Hepatocyte (in vitro differentiated cells): ENCODE data around the gene RPLP1. TPM values are rescaled to one million over a fixed set of nuclear protein-coding genes. Genes with fewer than 3 reads are reported as not detected.

ENCODE experiments used
- DNase-seq: peaks from one replicate; pipeline ENCODE4 v3.0.0-alpha.2; 2016; ENCODE audit warnings: low spot score
- H2AFZ ChIP-seq: fragments of 200-600 bp; sonication (generic); 2 replicates; pipeline ENCODE4 v1.6.0; 2016; ENCODE audit warnings: antibody characterized with exemption, mild to moderate bottlenecking
- H3K27ac ChIP-seq: fragments of 200-600 bp; sonication (generic); 2 replicates; pipeline ENCODE4 v1.5.1; 2016; ENCODE audit warnings: mild to moderate bottlenecking
- H3K27me3 ChIP-seq: fragments of 200-600 bp; sonication (generic); 2 replicates; pipeline ENCODE4 v1.6.1; 2016
- H3K36me3 ChIP-seq: fragments of 200-600 bp; sonication (generic); replicated peaks from 2 replicates; pipeline ENCODE4 v1.5.1; 2016; ENCODE audit warnings: low read depth; ENCODE audit not compliant: insufficient read depth
- H3K4me1 ChIP-seq: fragments of 200-600 bp; sonication (generic); 2 replicates; pipeline ENCODE4 v1.5.1; 2016; ENCODE audit warnings: mild to moderate bottlenecking, moderate library complexity; ENCODE audit not compliant: insufficient read depth
- H3K4me2 ChIP-seq: fragments of 200-600 bp; sonication (generic); 2 replicates; pipeline ENCODE4 v1.6.0; 2016
- H3K4me3 ChIP-seq: fragments of 200-600 bp; sonication (generic); 2 replicates; pipeline ENCODE4 v1.5.1; 2016; ENCODE audit warnings: mild to moderate bottlenecking
- H3K79me2 ChIP-seq: fragments of 200-600 bp; sonication (generic); 2 replicates; pipeline ENCODE4 v1.6.0; 2017; ENCODE audit warnings: mild to moderate bottlenecking
- H3K9me2 ChIP-seq: fragments of 200-600 bp; sonication (generic); replicated peaks from 2 replicates; pipeline ENCODE4 v1.6.0; 2017; ENCODE audit warnings: mild to moderate bottlenecking; ENCODE audit not compliant: insufficient read depth
- H3K9me3 ChIP-seq: fragments of 200-600 bp; sonication (generic); 2 replicates; pipeline ENCODE4 v1.5.1; 2016; ENCODE audit warnings: low read depth, mild to moderate bottlenecking
- H4K20me1 ChIP-seq: fragments of 200-600 bp; sonication (generic); 2 replicates; pipeline ENCODE4 v1.6.0; 2016; ENCODE audit warnings: mild to moderate bottlenecking; ENCODE audit not compliant: insufficient read depth, poor library complexity, severe bottlenecking
- EZH2 ChIP-seq: fragments of 200-600 bp; sonication (generic); IDR thresholded peaks from 2 replicates; pipeline ENCODE4 v1.6.1; 2016; ENCODE audit warnings: antibody characterized with exemption, mild to moderate bottlenecking, borderline replicate concordance
- EZH2phosphoT487 ChIP-seq: fragments of 200-600 bp; sonication (generic); IDR thresholded peaks from one replicate; pipeline ENCODE4 v1.6.1; 2018; ENCODE audit warnings: antibody characterized with exemption, mild to moderate bottlenecking, low read depth, moderate library complexity; ENCODE audit not compliant: unreplicated experiment, severe bottlenecking
- WGBS: methylation state at CpG from one replicate; pipeline ENCODE4 v1.1.6; 2016; ENCODE audit warnings: low lambda C conversion rate; ENCODE audit errors: missing lambda C conversion rate; 5-methylcytosine and 5-hydroxymethylcytosine counted together
- polyA plus RNA-seq: library from polyadenylated mRNA; unstranded; fragments of >200 nt; fragmentation: Nextera tagmentation; extraction: Ambion mirVana; gene quantifications from 2 replicates; pipeline ENCODE4 v1.2.1, GENCODE V29; 2016
- total RNA-seq: library from RNA; depleted of rRNA; stranded (reverse); fragments of >200 nt; gene quantifications from 2 replicates; pipeline ENCODE4 v1.2.3, GENCODE V29; 2014
- TF ChIP-seq, protein P1 (sequence below): fragments of 200-600 bp; sonication (generic); IDR thresholded peaks from 2 replicates; pipeline ENCODE4 v1.5.1; 2016; ENCODE audit warnings: antibody characterized with exemption, mild to moderate bottlenecking; ENCODE audit not compliant: poor library complexity

The RPLP1 gene
- total and polyA plus RNA-seq, 2 experiments from 2014 or later: 210 to 884 TPM

DNA sequence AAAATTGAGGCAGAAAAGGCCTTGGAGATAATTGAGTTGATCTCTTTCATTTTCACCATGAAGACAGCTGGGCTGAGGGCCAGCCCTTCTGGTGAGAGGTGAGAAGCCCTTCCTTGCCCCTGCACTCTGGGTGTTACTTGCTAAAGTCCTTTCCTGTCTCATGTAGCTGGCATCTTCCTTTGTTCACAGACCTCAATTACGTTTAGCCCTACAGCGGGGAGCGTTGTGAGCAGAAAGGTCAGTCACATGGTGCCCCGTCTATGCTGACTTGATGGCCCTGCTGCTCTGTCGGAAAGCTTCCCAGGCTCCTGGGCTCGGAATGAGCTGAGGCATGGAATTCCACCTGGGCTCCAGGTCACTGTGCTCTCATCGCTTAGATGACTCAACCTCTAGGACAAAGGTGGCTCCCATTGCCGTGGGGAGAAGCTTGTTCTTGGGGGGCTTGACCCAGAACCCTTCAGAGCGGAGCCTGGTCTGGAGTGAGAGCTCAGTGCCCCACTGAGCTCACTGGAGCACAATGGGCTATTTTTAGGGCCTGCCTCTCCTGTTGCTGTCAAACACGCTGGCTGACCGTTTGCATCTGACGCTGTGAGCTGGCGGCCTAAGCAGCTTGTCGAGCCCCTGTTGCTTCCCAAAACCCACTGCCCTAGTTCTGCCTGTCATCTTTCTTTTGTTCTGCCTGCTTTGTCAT lies 47.0 kb downstream of the RPLP1 start:
- Histone ChIP-seq H3K9me3 (no peaks in the 10 kb centered on the region), H2AFZ (no peak overlapping the region), H3K4me1 (no peaks in the 10 kb centered on the region), H3K79me2 (no peaks in the 10 kb centered on the region), H3K4me3 (no peak overlapping the region), H3K9me2 (no peaks in the 10 kb centered on the region), H3K27ac (no peak overlapping the region), H3K27me3 (no peaks in the 10 kb centered on the region), H3K4me2 (no peak overlapping the region), H4K20me1 (no peaks in the 10 kb centered on the region), H3K36me3 (no peaks in the 10 kb centered on the region)
- no peak for TF ChIP-seq EZH2phosphoT487
- TF ChIP-seq EZH2: no peak
- TF ChIP-seq, protein P1, sequence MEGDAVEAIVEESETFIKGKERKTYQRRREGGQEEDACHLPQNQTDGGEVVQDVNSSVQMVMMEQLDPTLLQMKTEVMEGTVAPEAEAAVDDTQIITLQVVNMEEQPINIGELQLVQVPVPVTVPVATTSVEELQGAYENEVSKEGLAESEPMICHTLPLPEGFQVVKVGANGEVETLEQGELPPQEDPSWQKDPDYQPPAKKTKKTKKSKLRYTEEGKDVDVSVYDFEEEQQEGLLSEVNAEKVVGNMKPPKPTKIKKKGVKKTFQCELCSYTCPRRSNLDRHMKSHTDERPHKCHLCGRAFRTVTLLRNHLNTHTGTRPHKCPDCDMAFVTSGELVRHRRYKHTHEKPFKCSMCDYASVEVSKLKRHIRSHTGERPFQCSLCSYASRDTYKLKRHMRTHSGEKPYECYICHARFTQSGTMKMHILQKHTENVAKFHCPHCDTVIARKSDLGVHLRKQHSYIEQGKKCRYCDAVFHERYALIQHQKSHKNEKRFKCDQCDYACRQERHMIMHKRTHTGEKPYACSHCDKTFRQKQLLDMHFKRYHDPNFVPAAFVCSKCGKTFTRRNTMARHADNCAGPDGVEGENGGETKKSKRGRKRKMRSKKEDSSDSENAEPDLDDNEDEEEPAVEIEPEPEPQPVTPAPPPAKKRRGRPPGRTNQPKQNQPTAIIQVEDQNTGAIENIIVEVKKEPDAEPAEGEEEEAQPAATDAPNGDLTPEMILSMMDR: no peak
- 85% methylated on average over 14 of the region's 14 CpGs for WGBS
- DNase-seq: no peak

GRCh38 chr15:69500339-69500738 lies 47.7 kb downstream of the RPLP1 start:
- Histone ChIP-seq H3K79me2 (no peaks in the 10 kb centered on the region), H3K36me3 (no peaks in the 10 kb centered on the region), H3K27ac (no peak overlapping the region), H3K9me3 (no peaks in the 10 kb centered on the region), H3K27me3 (no peaks in the 10 kb centered on the region), H3K4me2 (no peak overlapping the region), H3K4me3 (no peak overlapping the region), H4K20me1 (no peaks in the 10 kb centered on the region), H2AFZ (no peak overlapping the region), H3K9me2 (no peaks in the 10 kb centered on the region), H3K4me1 (no peaks in the 10 kb centered on the region)
- TF ChIP-seq EZH2 (no peak), EZH2phosphoT487 (no peak)
- TF ChIP-seq, protein P1: no peak
- 100% methylated on average over 1 of the region's 1 CpG for WGBS
- DNase-seq: no peak

- no peaks in the 10 kb centered on the region for H3K9me2 ChIP-seq
- H3K4me1 ChIP-seq: no peaks in the 10 kb centered on the region
- H2AFZ ChIP-seq: no peak overlapping the region
- H3K27me3 ChIP-seq: no peaks in the 10 kb centered on the region
- H3K4me3 ChIP-seq: no peak overlapping the region
- H3K36me3 ChIP-seq: no peaks in the 10 kb centered on the region
- DNase-seq: no peak
- no peak overlapping the region for H3K27ac ChIP-seq
- H3K4me2 ChIP-seq: no peak overlapping the region
- WGBS: 79% methylated on average over 8 of the region's 8 CpGs
- TF ChIP-seq EZH2phosphoT487: no peak
- no peak for TF ChIP-seq EZH2
- TF ChIP-seq, protein P1: no peak
- no peaks in the 10 kb centered on the region for H3K9me3 ChIP-seq
- H3K79me2 ChIP-seq: no peaks in the 10 kb centered on the region
- H4K20me1 ChIP-seq: no peaks in the 10 kb centered on the region
Observed at GRCh38 chr15:69501456-69501855, 48.8 kb downstream of the RPLP1 start.
